Mammary epithelial cell (primary cell): ENCODE results near the gene CD4.

Source experiments
- EZH2 ChIP-seq: IDR thresholded peaks from 2 replicates; pipeline ENCODE4 v1.6.1; 2012; ENCODE audit warnings: low read length, inconsistent platforms, borderline replicate concordance
- TF ChIP-seq, protein P1 (sequence below), 2 donors: IDR thresholded peaks in 1 of 2; conservative IDR thresholded peaks in 1 of 2; 2 replicates each; pipeline ENCODE4 v1.5.1; 2011 to 2012; ENCODE audit warnings: inconsistent platforms in 2 of 2, low read length in 2 of 2, mild to moderate bottlenecking in 2 of 2, control low read depth in 1 of 2, low read depth in 1 of 2; ENCODE audit not compliant: insufficient read depth in 1 of 2; ENCODE audit errors: extremely low read depth in 1 of 2

DNA sequence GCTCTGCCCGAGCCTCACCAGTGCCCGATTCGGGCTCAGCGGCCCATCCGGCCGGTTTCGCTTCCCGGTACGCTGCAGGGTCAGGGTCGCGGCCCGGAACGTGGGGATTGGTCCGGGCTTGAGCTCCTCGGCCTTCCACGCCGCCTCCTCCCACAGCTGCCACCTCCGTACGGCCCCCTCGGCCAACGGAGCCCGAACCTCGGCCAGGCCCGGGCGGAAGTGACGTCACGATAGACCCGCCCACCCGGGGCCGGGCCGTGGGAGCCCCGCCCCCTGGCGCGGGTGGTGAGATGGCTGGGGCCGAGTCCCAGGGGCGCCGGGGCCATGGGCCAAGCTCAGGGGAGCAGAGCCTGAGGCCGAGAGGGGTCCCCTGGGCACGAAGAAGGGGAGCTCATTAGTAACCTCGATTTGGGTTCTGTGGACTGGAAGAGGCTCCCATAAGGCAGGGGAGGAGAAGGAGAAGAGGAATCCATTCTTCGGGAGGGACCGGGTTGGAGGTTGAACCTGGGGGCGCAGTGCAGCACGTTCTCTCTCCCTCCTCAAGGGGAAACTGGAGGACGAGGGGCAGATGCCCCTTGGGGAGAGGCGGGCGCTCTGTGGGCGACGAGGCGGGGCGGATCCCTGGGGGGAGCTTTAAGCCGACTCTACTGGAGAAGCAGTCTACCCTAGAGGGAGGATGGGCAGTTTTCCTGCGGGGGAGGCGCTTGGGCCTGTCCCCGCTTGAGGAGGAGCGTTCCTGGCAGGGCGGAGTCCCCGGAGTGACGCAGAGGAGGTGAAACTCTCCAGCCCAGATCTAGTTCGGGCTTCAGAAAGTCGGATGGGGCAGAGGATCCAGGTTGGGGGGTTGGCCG lies 36.2 kb upstream of the CD4 start, which contains the start of gene MLF2:
- TF ChIP-seq, protein P1, sequence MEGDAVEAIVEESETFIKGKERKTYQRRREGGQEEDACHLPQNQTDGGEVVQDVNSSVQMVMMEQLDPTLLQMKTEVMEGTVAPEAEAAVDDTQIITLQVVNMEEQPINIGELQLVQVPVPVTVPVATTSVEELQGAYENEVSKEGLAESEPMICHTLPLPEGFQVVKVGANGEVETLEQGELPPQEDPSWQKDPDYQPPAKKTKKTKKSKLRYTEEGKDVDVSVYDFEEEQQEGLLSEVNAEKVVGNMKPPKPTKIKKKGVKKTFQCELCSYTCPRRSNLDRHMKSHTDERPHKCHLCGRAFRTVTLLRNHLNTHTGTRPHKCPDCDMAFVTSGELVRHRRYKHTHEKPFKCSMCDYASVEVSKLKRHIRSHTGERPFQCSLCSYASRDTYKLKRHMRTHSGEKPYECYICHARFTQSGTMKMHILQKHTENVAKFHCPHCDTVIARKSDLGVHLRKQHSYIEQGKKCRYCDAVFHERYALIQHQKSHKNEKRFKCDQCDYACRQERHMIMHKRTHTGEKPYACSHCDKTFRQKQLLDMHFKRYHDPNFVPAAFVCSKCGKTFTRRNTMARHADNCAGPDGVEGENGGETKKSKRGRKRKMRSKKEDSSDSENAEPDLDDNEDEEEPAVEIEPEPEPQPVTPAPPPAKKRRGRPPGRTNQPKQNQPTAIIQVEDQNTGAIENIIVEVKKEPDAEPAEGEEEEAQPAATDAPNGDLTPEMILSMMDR (conservative IDR thresholded peaks at IDR 0.05 in 1 of 2, IDR thresholded peaks at IDR 0.05 in 1 of 2; ENCODE audit: extremely low read depth in 1 of 2, insufficient read depth in 1 of 2, low read depth in 1 of 2, low read length in 2 of 2) = peak; percentile 82 to 97
- no peak for TF ChIP-seq EZH2
